ENCODE results near the gene SP8.

SP8 gene

DNA sequence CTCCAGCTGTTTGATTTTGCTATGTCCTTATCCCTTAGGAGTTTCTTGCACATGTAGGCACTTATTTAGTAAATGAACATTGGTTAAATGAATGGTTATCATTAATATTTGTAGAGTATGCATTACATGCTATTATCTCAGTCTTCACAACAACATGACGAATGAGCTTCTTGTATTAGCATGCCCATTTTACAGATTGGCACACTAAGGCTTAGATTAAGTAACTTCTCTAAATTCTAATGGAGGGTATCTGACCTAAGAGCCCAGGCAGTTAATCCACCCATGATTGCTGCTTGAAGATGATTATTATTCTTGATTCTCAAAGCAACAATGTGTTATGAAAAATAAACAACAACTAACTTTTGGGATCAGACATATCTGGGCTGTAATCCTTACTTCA, 32.7 kb downstream of the SP8 start:
- DNase-seq: no peak

- no peak for DNase-seq
These were observed 36.8 kb downstream of the SP8 start for GRCh38 chr7:20749906-20750305.

GRCh38 chr7:20748853-20749252, 37.8 kb downstream of the SP8 start:
- no peak for DNase-seq

DNA sequence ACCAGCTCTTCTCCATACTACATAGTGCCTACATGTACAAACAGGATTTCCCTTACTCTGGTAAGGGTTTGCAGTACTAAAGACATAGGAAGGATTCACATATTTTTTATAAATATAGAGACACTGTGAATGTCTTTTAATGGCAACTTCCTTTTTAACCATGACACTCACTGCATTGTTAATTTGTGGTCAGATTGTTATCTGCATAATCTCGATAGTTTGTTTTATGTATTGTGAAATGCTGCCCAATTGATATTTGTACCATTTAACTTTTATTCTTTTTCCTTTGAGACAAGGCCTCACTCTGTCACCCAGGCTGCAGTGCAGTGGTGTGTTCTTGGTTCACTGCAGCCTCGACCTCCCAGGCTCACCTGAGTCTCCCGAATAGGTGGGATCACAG, 39.7 kb downstream of the SP8 start:
- no peak for DNase-seq

DNA sequence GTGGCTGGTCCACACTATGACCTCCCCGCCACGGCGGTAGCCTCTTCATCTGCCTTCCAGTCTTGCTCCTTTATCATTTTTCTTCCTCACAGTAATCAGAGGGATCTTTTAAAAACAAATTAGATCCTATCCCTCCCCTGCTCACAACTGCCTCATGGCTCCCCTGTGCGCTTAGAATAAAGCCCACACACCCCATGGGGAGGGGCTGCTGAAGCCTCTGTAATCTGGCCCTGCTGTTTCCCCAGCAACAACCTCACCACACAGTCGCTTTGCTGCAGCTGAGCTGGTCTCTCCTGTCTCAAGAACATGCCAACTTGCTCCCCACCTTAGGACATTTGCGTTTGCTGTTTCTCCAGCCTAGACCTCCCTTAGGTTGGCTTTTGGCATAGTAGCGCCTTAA, 41.0 kb downstream of the SP8 start:
- no peak for DNase-seq

- peak; percentile 30 for DNase-seq
These were observed 41.7 kb downstream of the SP8 start for GRCh38 chr7:20744954-20745446.

DNA sequence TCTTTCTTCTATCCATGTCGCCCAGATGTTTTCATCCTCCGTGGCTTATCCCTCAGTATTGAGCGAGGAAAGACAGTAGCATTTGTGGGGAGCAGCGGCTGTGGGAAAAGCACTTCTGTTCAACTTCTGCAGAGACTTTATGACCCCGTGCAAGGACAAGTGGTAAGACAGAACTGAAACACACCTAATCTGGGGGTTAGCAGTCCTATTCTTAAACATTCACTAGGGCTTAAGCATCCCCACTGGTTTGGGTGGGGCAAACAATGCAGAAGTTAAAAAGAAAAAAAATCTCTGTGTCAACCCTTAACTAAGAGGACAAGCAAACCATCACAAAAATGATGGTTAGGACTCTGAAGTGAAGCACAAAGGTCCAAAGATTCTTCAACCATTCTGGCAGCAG, 43.8 kb downstream of the SP8 start:
- DNase-seq: no peak

GRCh38 chr7:20741801-20742200, 44.9 kb downstream of the SP8 start:
- no peak for DNase-seq

DNA sequence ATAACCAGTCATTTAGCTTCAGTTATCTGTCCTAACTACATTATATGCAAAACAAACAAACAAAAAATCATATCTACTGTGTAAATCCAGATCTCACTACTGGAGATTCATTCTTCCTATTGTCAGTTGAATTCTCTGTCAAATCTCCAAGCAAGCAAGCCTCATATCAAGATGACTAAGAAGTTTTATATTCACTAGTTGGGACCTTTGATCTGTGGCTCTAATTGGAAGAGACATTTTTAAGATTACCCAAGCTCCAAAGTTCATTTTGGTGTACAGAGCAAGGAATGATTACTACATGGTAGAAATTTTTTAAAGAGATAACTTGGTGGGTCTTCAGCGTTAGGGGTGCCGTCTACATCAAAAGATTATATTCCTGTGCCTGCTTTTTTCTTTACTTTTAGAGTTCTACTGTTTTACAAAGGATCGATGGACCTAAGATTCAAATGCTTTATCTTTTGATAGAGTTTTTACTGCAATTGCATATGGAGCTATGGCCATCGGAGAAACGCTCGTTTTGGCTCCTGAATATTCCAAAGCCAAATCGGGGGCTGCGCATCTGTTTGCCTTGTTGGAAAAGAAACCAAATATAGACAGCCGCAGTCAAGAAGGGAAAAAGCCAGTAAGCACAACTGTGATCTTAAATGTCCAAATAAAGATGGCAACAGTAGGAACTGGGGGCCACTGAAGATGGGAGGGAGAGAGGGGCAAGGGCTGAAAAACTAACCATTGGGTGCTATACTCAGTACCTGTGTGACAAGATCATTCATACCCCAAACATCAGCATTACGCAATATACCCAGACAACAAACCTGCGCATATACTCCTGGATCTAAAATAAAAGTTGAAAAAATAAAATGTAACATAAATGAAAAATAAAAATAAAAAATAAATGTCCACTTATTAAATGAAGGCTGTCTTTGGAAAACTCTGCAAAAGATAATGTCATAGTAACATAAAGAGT, 47.9 kb downstream of the SP8 start:
- no peak for DNase-seq

DNA sequence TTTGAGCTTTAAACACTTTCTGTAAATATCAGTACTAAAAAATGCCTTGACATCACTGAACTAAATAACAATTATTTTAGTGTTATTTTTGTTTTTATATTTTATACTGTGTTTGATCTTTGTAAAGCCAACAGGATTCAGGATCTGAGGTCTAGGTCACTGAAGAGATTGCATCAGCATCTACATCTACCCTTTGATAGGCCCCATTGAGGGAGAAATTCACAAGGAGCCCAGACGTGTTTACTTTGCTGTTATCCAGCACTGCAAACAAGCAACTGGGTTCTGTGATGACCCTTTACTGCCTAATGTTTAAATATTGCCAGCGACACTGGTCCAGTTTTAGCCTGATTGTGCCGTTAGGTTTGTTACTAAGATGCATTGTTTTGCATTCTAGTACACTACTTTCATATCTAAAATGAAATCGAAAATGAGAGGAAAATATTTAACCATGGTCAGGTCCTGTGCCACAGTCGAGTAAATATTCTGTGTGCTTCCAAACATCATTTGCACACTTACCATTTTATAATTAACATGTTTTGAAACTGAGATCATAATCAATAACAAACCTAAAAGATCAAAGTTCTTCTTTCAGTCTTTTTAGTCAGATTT, 48.7 kb downstream of the SP8 start:
- DNase-seq: no peak

GRCh38 chr7:20735346-20736065, 51.2 kb downstream of the SP8 start:
- DNase-seq: no peak
